Activated CD8-positive, alpha-beta T cell treated with anti-CD3 and anti-CD28 coated beads for 36 hours (primary cell): ENCODE measurements around the gene NSD2. TPM values are rescaled to one million over a fixed set of nuclear protein-coding genes. Genes with fewer than 3 reads are reported as not detected.
"Not testable (repeated sequence)": the region's sequence is repeated elsewhere in the genome, so short reads cannot be mapped to it uniquely, and the experiment has no call there.

Source experiments
- ATAC-seq: fragments of 200-7000 bp; cut with Tn5 transposase; one replicate; pipeline ENCODE4 v1.10.0; 2021; ENCODE audit warnings: mild to moderate bottlenecking, moderate library complexity
- CTCF ChIA-PET: fragments of 350-600 bp; sonication (Branson Sonifier 250); formaldehyde crosslinking; loops from one replicate; lab custom pipeline; 2021; ENCODE audit warnings: antibody characterized with exemption; lab: Charles Lee
- POLR2A ChIA-PET: fragments of 350-600 bp; sonication (Branson Sonifier 250); formaldehyde crosslinking; loops from one replicate; lab custom pipeline; 2021; ENCODE audit warnings: antibody characterized with exemption; lab: Charles Lee
- DNase-seq: peaks from one replicate; pipeline ENCODE4 v3.0.0-alpha.2; 2020
- H3K27ac Mint-ChIP-seq: one replicate; pipeline ENCODE4 v1.8.0; 2021; ENCODE audit warnings: mild to moderate bottlenecking, mixed read lengths
- H3K27me3 Mint-ChIP-seq: one replicate; pipeline ENCODE4 v1.8.0; 2021; ENCODE audit warnings: mixed read lengths
- H3K36me3 Mint-ChIP-seq: one replicate; pipeline ENCODE4 v1.8.0; 2021; ENCODE audit warnings: low read depth, mixed read lengths
- H3K4me1 Mint-ChIP-seq: one replicate; pipeline ENCODE4 v1.8.0; 2021; ENCODE audit warnings: low read depth, mixed read lengths
- H3K4me3 Mint-ChIP-seq: one replicate; pipeline ENCODE4 v1.8.0; 2021; ENCODE audit warnings: mild to moderate bottlenecking, moderate library complexity, mixed read lengths
- H3K9me3 Mint-ChIP-seq: one replicate; pipeline ENCODE4 v1.8.0; 2021; ENCODE audit warnings: mixed read lengths
- intact Hi-C: fragments of 100-400 bp; cut with micrococcal nuclease; formaldehyde crosslinking; loops from one replicate; pipeline ENCODE4 v1.10.0; 2022
- total RNA-seq, 2 experiments: library from RNA; stranded (reverse); gene quantifications; one replicate each; pipeline ENCODE4 v1.2.3, GENCODE V29; 2021
- TF ChIP-seq, protein P1 (sequence below): fragments of 200-600 bp; IDR thresholded peaks from one replicate; pipeline ENCODE4 v1.8.0; 2022; ENCODE audit warnings: antibody characterized with exemption, mild to moderate bottlenecking

NSD2 gene
- total RNA-seq, 2 experiments from 2014 or later = 219 TPM

DNA sequence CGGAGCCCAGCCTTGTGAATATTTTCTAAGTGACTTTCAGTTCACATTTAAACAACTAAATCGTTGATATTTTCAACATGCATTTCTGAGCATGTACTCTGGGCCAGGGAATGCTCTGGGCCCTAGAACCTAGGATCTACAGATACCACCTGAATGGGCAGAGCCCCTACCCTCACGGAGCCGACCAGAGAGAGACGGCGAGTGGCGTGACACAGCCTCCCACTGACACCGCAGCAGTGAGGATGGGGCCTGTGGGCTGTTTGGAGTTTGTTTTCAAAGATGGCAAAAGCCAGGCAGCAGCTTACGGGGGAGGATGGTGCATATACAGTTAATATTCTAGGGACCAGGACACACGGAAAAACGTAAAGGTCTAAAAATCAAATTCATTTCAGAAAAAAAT is 119.9 kb downstream of the NSD2 start:
- intact Hi-C loops = no loop called here
- Mint-ChIP-seq H3K9me3 (peaks cover 2% of the 10 kb centered on the region), H3K4me1 (peaks cover 3% of the 10 kb centered on the region), H3K36me3 (peaks cover 11% of the 10 kb centered on the region), H3K4me3 (no peak overlapping the region), H3K27me3 (no peaks in the 10 kb centered on the region), H3K27ac (no peak overlapping the region)
- ChIA-PET CTCF (no interaction called here), POLR2A (no interaction called here)
- ATAC-seq (no peak), DNase-seq (no peak)
- TF ChIP-seq, protein P1, sequence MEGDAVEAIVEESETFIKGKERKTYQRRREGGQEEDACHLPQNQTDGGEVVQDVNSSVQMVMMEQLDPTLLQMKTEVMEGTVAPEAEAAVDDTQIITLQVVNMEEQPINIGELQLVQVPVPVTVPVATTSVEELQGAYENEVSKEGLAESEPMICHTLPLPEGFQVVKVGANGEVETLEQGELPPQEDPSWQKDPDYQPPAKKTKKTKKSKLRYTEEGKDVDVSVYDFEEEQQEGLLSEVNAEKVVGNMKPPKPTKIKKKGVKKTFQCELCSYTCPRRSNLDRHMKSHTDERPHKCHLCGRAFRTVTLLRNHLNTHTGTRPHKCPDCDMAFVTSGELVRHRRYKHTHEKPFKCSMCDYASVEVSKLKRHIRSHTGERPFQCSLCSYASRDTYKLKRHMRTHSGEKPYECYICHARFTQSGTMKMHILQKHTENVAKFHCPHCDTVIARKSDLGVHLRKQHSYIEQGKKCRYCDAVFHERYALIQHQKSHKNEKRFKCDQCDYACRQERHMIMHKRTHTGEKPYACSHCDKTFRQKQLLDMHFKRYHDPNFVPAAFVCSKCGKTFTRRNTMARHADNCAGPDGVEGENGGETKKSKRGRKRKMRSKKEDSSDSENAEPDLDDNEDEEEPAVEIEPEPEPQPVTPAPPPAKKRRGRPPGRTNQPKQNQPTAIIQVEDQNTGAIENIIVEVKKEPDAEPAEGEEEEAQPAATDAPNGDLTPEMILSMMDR = no peak

DNA sequence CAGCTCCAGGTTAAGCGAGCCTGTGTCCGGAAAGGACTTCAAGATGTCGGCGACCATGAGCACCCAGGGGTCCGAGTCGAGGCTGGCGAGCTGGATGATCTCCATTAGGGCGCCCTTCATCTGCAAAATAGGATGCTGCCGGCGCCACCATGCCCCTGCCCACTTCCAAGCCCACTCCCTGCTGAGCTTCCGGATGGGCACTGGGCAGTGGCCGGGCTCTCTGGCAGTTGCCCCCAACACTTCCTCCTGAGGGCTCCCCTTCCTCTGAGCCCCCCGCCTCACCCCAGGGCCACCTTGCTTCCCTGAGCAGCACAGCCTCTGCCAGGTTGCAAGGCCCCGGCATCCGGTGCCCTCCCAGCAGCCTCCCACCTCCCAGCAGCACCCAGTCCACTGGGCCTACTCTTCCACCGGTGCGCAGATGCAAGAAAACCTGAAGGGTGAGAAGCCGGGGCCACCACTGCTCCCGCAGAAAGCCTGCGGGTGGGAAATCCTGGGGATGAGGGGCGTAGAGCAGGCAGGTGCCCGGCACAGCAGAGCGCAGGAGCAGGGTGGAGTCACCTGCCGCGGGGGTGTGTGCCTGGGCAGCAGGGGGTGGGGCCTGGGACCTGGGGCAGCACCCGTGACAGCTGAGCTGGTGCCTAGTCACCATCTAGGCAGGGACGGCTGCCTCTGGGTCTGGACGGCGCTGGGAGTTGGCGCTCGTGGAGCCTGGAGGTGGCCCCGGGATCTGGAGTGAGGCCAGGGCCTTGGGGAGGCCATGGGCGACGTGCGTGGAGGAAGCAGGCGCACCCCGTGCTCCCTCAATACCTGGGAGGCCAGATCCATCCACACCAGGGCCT is 120.6 kb downstream of the NSD2 start:
- Mint-ChIP-seq H3K36me3 (peaks cover 18% of the 10 kb centered on the region), H3K27ac (no peak overlapping the region), H3K4me1 (peaks cover 5% of the 10 kb centered on the region), H3K27me3 (no peaks in the 10 kb centered on the region), H3K9me3 (peaks cover 2% of the 10 kb centered on the region), H3K4me3 (no peak overlapping the region)
- ATAC-seq = no peak
- no peak for DNase-seq
- ChIA-PET POLR2A (no interaction called here), CTCF (no interaction called here)
- intact Hi-C loops = no loop called here
- TF ChIP-seq, protein P1 = no peak

DNA sequence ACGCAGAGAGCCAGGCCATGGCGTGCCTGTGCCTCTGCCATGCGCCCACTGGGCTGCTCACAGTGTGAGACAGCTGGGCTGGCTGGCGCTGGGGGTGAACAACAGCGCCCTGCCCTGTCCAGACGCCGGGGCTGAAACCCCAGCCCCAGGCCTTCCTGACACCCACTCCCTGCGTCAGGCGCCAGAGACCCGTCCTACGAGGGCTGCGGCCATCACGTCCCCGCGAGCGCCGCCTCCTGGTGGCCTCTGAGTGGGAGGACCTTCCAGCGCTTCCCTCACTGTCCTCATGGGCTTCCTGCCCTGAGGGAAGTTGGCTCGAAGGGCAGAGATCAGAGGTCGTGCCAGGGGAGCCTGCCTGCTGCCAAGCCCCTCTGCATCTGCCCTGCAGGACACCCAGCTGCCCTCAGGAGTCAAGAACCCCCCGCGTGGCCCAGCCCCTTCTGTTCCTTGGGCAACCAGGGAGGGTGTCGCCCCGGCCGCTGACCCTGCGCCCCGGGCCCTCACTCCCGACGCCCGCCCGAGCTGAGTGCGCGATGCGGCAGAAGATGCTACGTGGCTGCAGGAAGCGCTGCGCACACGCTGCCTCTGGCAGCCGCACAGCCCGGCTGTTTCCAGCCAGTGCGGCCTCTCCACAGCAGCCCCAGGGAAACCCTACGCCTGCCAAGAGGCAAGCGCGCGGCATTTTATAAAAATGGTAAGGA is 121.4 kb downstream of the NSD2 start:
- H3K36me3 Mint-ChIP-seq = peaks cover 26% of the 10 kb centered on the region
- no peak overlapping the region for H3K4me3 Mint-ChIP-seq
- CTCF ChIA-PET = no interaction called here
- POLR2A ChIA-PET = no interaction called here
- DNase-seq = no peak
- H3K27ac Mint-ChIP-seq = no peak overlapping the region
- intact Hi-C loops = no loop called here
- no peaks in the 10 kb centered on the region for H3K27me3 Mint-ChIP-seq
- no peak for ATAC-seq
- peaks cover 8% of the 10 kb centered on the region for H3K9me3 Mint-ChIP-seq
- peaks cover 5% of the 10 kb centered on the region for H3K4me1 Mint-ChIP-seq
- TF ChIP-seq, protein P1 = no peak

DNA sequence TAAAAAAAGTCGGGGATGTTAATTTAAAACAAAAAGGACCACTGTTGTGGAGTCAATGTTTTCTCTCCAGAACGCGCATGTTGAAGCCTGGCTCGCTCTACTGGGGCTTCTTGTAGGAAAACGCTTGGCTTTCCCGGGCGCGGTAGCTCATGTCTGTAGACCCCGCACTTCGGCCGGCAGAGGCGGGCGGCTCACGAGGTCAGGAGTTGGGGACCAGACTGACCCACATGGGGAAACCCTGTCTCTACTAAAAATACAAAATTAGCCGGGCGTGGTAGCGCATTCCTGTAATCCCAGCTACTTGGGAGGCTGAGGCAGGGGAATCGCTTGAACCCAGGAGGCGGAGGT is 122.0 kb downstream of the NSD2 start:
- H3K27me3 Mint-ChIP-seq = no peaks in the 10 kb centered on the region
- ChIA-PET POLR2A (no interaction called here), CTCF (no interaction called here)
- intact Hi-C loops = no loop called here
- H3K4me1 Mint-ChIP-seq = peaks cover 5% of the 10 kb centered on the region
- no peak for ATAC-seq
- TF ChIP-seq, protein P1 = no peak
- H3K27ac Mint-ChIP-seq = no peak overlapping the region
- peaks cover 14% of the 10 kb centered on the region for H3K9me3 Mint-ChIP-seq
- H3K4me3 Mint-ChIP-seq = no peak overlapping the region
- H3K36me3 Mint-ChIP-seq = peaks cover 31% of the 10 kb centered on the region
- no peak for DNase-seq

DNA sequence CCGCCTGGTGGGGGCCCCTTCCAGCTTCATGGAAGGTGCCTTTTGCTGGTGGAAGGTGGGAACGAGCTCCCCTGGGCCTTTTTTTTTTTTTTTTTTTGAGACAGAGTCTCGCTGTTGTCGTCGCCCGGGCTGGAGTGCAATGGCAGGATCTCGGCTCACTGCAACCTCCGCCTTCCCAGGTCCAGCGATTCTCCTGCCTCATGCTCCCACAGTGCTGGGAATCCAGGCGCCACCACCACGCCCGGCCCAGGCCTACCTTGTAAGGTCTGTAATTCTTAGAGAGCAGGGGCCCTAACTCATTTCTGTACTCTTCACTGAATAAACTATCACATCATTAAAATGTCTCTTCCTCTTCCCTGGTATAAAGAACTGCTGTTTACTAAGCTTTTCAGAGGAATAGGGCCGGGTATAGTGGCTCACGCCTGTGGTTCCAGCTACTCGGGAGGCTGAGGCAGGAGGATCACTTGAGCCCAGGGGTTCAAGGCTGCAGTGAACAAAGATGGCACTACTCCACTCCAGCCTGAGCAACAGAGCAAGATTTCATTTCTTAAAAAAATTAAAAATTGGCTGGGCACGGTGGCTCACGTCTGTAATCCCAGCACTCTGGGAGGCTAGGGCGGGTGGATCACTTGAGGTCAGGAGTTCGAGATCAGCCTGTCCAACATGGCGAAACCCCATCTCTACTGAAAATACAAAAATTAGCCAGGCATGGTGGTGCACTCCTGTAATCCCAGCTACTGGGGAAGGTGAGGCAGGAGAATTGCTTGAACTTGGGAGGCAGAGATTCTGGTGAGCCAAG is 122.7 kb downstream of the NSD2 start:
- H3K4me1 Mint-ChIP-seq = peaks cover 11% of the 10 kb centered on the region
- peaks cover 21% of the 10 kb centered on the region for H3K9me3 Mint-ChIP-seq
- ATAC-seq, POLR2A ChIA-PET, H3K27ac Mint-ChIP-seq, H3K27me3 Mint-ChIP-seq, intact Hi-C loops, DNase-seq, H3K4me3 Mint-ChIP-seq: not testable (repeated sequence)
- CTCF ChIA-PET = interaction anchor here (0.6 kb wide), 1 partner anchor 304 kb away, joined by 3 read pairs; no protein-coding TSS in a partner anchor
- H3K36me3 Mint-ChIP-seq = peaks cover 39% of the 10 kb centered on the region
